NB4 (cell line): ENCODE data around the gene PRKCE.

Experiments
- DNase-seq: peaks from one replicate; pipeline ENCODE4 v3.0.0; 2010; ENCODE audit warnings: low read depth
- H3K4me3 ChIP-seq: one replicate; pipeline ENCODE4 v1.5.1; 2011; ENCODE audit warnings: mild to moderate bottlenecking, low read depth, low read length, moderate library complexity
- MYC ChIP-seq: IDR thresholded peaks from 2 replicates; pipeline ENCODE4 v1.6.1; 2011; ENCODE audit warnings: low read depth, low read length
- POLR2A ChIP-seq: IDR thresholded peaks from 2 replicates; pipeline ENCODE4 v1.6.1; 2011; ENCODE audit warnings: mild to moderate bottlenecking; ENCODE audit not compliant: insufficient read length; ENCODE audit errors: extremely low read depth
- TF ChIP-seq, protein P1 (sequence below): IDR thresholded peaks from one replicate; pipeline ENCODE4 v1.5.1; 2012; ENCODE audit warnings: low read depth, low read length
- TF ChIP-seq, protein P2 (sequence below): IDR thresholded peaks from 2 replicates; pipeline ENCODE4 v1.6.1; 2011; ENCODE audit warnings: low read depth, low read length

The PRKCE gene

DNA sequence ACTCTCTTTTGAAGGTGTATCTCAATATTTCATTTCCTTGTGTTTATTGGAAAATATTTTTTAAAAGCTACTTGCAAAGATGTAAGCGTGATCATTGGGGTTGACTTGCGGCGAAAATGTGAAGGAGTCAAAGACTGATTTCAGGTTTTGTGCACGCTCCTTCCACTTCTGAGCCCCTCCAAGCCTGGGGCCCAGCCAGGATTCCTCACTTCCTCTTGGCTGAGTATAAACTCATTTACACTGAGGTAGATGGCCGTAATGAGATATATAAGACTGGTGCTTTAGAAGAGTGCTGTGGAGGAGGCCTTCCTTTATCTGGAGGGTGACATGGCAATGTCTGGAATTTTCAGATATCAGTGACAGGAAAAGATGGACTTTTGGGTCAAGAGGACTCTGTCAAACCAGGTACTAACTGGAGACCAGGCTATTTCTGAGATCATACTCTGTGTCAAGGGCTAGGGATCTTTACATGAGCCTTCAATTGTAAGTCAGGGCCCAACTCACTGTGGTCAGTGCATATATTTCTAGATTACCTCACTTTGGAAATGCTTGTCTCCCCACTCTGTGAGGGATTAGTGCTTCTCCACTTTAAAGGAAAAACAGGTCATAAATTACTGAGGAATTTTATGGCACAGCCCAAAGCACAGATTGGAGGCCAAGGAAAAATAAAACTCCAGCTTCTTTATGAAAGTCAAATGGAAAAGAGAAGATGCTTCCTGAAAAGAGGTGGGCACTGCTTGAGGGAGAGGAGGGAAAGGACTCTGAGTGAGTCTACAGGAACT is 22.8 kb downstream of the PRKCE start:
- H3K4me3 ChIP-seq: no peak overlapping the region
- no peak for DNase-seq
- TF ChIP-seq, protein P1, sequence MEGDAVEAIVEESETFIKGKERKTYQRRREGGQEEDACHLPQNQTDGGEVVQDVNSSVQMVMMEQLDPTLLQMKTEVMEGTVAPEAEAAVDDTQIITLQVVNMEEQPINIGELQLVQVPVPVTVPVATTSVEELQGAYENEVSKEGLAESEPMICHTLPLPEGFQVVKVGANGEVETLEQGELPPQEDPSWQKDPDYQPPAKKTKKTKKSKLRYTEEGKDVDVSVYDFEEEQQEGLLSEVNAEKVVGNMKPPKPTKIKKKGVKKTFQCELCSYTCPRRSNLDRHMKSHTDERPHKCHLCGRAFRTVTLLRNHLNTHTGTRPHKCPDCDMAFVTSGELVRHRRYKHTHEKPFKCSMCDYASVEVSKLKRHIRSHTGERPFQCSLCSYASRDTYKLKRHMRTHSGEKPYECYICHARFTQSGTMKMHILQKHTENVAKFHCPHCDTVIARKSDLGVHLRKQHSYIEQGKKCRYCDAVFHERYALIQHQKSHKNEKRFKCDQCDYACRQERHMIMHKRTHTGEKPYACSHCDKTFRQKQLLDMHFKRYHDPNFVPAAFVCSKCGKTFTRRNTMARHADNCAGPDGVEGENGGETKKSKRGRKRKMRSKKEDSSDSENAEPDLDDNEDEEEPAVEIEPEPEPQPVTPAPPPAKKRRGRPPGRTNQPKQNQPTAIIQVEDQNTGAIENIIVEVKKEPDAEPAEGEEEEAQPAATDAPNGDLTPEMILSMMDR: no peak
- TF ChIP-seq, protein P2, sequence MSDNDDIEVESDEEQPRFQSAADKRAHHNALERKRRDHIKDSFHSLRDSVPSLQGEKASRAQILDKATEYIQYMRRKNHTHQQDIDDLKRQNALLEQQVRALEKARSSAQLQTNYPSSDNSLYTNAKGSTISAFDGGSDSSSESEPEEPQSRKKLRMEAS: no peak
- TF ChIP-seq POLR2A (no peak), MYC (no peak)

DNA sequence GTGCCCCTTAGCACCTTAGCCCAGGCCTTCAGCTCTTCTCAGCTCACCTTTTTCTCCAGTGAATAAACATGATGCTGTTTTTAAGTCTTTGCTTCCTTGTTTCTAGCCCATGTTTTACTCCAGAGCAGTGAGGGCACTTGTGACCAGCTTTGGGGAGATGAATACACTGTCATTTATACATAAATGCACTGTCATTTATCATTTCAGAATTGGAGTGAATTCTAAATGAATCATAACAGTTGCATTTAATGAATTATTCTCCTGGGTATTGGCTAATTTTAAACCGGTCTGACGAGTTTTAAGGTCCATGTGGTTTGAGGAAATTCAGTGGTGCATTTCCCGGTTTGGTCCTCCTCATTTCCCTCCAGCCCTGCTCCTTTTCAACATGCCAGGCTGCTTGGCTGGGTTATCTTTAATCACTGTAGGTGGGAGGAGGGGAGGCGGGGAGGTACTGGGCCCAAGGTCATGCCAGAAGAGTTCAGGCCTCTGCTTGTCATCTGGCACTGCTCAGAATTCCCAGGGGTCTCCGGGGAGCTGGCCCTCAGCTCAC is 23.9 kb downstream of the PRKCE start:
- no peak for TF ChIP-seq POLR2A
- TF ChIP-seq MYC: no peak
- TF ChIP-seq, protein P1: no peak
- TF ChIP-seq, protein P2: no peak
- DNase-seq: no peak
- no peak overlapping the region for H3K4me3 ChIP-seq

GRCh38 chr2:45676088-45676487 is 24.6 kb downstream of the PRKCE start:
- H3K4me3 ChIP-seq: no peak overlapping the region
- TF ChIP-seq, protein P1: no peak
- TF ChIP-seq MYC (no peak), POLR2A (no peak)
- TF ChIP-seq, protein P2: no peak
- no peak for DNase-seq

DNA sequence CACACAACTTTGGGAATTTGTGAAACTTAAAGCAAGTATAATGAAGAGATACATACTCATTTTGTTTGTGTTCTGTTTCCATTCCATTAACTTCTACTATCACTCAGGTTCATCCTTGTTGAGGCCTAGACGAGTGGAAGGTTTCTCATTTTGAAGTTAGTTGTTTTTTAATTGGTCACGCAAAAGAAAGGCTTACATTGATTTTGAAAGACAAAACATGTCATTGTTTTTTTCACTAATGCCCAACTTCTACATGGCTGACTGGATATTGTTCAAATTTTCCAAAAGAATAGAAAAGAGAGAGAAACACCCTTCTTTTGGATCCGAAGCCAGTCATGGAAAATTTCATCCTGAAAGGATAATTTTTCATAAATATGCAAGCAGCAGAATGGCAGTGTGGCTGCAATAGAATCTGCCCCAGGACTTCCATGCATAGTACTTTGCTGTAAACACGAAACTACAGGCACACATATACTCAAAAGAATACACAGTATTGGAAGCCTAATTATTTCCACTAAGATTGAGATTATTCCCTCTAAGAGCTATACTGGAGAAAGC is 27.4 kb downstream of the PRKCE start:
- TF ChIP-seq, protein P2: no peak
- no peak for TF ChIP-seq POLR2A
- TF ChIP-seq, protein P1: no peak
- no peak overlapping the region for H3K4me3 ChIP-seq
- no peak for DNase-seq

- no peak overlapping the region for H3K4me3 ChIP-seq
- DNase-seq: no peak
- TF ChIP-seq, protein P1: no peak
- TF ChIP-seq MYC (no peak), POLR2A (no peak)
- TF ChIP-seq, protein P2: no peak
Observed at GRCh38 chr2:45680351-45680967, 29.0 kb downstream of the PRKCE start.
